HG03045 (cell line): ENCODE data around the gene ZBTB20.
"Not testable (repeated sequence)": the region's sequence is repeated elsewhere in the genome, so short reads cannot be mapped to it uniquely, and the experiment has no call there.

Experiments used
- ATAC-seq: cut with Tn5 transposase; IDR thresholded peaks from one replicate; pipeline ENCODE4 v1.9.1; 2021; ENCODE audit warnings: mild to moderate bottlenecking, moderate library complexity; ENCODE audit not compliant: unreplicated experiment

ZBTB20 gene

DNA sequence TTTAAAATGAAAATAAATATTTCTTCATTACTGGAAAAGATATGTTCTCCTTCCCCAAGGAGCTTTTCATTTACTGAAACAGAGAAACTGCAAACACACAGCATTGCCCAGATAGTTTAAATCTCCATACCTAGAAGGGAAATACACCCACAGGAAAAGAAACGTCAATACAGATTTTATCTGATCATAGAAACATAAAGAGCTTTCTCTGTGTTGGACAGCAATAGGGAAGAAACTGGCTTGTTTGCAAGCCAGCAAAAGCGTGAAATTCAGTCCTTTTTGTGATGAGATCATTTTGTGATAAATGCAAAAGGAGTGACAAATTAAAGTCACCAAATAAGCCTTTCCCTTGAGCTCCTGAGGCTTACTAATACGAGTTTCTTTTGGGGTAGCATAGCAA is 455.2 kb downstream of the ZBTB20 start:
- no peak for ATAC-seq

- no peak for ATAC-seq
Measured at GRCh38 chr3:114690911-114691310, 456.2 kb downstream of the ZBTB20 start.

DNA sequence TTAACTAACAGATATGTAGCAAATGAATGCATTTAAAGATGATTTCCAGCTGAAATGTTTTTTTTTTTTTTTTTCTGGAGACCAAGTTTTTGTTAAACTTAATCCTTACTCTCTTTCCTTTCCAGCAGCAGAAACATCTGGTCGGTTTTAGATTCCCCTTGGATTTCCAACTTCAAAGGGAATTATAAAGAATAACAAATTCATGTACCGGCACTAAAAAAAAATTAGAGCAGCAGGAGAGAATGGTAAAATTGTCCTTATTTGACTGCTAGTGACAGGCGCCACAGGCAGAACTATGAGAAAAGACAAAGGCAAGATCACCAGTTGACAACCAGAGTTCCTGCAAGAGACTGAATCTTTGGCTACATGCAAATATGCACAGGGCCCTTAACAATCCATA is 459.9 kb downstream of the ZBTB20 start:
- no peak for ATAC-seq

- no peak for ATAC-seq
Measured at GRCh38 chr3:114686621-114687020, 460.5 kb downstream of the ZBTB20 start.

DNA sequence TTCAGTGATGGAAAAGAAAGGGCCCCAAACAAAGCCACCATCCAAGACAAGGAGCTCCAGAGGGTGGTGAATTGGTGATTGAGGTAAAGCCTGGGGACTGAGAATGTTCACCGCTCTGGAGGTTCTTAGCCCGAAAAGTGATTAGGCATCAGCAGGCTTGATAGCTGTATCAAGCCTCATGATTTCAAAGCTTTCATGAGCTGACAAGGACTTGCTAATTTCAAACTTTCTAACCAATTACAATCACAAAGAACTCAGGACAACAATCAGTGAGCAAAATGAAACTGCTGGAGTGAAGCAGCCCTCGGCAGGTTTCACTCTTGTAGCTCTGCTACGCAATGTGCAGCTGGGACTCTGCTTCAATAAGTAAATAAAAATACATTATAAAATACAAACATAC is 461.9 kb downstream of the ZBTB20 start:
- ATAC-seq, result no peak

- no peak for ATAC-seq
Measured at GRCh38 chr3:114680299-114680698, 466.8 kb downstream of the ZBTB20 start.

- ATAC-seq, result not testable (repeated sequence)
Measured at GRCh38 chr3:114679773-114680172, 467.3 kb downstream of the ZBTB20 start.

- no peak for ATAC-seq
Measured at GRCh38 chr3:114675104-114675503, 472.0 kb downstream of the ZBTB20 start.

GRCh38 chr3:114674036-114674435 is 473.1 kb downstream of the ZBTB20 start:
- ATAC-seq, result no peak

DNA sequence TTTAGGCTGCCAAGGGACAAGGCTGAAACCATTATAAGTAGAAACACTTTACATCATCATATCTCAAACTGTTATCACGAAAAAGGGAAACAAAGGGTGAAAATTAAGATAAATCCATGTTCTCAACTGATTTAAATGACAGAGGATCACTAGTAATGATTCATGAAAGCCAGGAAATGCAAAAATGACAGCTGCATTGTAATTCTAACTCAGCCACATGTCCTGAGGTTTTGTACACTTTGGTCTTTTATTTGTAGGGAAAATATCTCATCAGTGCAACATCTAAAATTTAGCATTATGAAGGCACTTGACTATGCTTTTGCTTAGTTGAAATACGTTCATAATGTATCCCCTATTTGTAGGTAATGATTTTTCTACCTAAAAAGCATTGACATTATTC is 473.6 kb downstream of the ZBTB20 start:
- ATAC-seq, result no peak

DNA sequence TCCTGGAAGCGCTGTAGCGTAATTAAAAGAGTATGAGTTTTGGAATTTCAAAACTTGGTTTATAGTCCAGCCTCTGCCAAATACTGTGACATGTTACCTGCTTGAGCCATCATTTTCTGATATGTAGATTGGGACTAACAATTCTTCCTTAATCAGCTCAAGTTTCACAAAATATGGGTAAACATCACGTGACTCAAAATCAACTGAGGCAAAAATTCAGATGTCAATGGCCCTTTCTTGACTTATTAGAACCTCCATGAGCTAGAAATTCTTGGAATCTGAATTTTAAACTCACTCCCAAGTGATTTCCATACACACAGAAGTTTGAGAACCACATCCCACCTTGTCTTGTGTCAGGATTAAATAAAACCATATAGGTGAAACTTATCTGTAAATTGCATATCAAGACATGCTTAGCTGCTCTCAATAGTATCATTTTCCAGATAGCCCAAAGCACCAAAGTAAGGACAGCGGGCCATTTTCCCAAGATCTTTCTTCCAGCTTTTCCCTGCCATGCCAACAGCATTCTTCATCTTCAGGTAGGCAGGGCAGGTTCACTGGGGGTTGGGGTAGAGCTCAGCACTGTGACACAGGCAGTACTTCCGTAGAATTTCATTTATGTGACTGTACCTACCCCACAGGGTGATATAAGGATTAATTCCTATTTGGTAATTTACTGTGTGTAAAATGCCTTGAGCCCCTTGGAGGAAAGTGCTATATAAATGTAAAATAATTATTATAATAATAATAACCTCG is 474.2 kb downstream of the ZBTB20 start:
- ATAC-seq, result no peak

DNA sequence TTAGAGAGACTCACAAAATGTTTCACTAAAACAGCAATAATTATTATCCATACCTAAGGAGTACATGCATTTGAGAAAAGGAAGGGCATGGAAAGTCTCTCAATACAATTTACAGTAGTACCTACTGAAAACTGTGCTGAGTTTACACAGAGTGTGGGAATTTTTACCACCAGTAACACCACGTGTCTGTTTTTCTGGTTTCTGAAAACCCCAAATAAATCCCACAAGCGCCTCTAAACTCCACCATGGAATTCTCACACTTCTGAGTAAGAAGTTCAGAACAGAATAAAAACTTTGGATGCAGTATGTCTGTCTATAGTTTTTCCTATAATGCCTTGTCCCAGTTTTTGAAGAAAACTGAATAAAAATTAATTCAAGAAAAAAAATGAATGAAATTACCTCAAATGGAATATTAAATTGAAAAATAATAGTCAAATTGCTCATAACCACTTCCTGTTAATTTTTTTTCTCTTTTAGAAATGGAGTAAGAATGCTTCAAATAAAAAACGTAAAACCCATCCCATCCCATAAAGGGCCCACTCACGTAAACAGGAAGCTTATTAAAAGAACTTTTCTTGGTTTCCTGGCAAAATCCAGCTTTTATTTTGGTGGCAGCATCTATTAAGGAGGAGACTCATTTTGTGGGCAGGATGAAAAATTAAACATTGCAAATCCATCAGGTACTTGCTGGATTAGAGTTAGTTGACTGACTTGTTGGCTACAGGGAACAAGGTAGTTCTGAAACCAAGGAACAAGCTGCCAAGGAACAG is 475.2 kb downstream of the ZBTB20 start:
- no peak for ATAC-seq

- ATAC-seq, result no peak
Measured at GRCh38 chr3:114669614-114670013, 477.5 kb downstream of the ZBTB20 start.

- ATAC-seq, result no peak
Measured at GRCh38 chr3:114668099-114668498, 479.0 kb downstream of the ZBTB20 start.

- no peak for ATAC-seq
Measured at GRCh38 chr3:114666623-114667022, 480.5 kb downstream of the ZBTB20 start.

GRCh38 chr3:114664006-114664405 is 483.1 kb downstream of the ZBTB20 start:
- ATAC-seq, result no peak

GRCh38 chr3:114660808-114661207 is 486.3 kb downstream of the ZBTB20 start:
- no peak for ATAC-seq

GRCh38 chr3:114660124-114660523 is 487.0 kb downstream of the ZBTB20 start:
- no peak for ATAC-seq

DNA sequence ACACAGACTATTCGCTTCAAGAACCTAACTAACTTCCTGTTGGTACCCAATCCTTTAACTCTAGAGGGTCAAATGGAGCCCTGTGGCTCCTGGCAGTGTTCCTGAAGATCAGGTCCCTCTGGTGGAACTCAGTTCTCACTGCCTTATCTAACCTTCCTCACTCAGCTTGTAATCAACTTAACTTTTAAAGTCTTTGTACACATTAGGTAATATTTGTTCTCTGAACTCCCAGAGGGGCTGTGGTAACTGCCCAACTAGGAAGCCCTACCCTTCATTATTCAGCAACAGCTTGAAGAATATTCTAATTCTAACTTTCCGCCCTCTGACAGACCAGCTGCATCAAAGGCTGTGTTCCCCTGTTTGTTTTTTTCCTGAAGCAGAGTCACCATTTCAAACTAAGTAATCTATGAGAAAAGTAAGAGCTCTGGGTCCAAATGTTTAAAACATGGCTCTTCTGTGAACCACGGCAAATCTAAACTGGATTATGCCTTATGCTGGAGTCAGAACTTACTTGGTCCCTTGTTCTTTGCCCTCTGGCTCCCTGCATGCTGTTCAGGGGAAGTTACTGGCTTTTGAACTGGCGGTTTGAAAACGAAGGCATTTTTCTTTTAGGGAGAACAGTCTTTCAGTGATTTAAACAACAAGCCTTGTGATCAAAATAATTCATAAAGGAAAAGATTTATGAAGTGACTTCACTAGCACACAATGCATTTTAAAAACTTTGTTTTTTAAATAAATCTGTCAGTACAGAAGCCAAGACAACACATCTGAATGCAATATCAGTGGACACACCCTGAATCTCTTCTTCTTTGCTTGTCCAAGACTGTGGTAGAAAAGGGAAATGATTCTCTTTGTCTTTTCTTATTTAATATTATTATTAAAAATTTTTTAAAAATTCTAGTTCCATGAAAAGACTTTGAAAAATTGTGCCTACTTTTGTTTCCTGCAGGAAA is 487.7 kb downstream of the ZBTB20 start:
- ATAC-seq, result no peak

DNA sequence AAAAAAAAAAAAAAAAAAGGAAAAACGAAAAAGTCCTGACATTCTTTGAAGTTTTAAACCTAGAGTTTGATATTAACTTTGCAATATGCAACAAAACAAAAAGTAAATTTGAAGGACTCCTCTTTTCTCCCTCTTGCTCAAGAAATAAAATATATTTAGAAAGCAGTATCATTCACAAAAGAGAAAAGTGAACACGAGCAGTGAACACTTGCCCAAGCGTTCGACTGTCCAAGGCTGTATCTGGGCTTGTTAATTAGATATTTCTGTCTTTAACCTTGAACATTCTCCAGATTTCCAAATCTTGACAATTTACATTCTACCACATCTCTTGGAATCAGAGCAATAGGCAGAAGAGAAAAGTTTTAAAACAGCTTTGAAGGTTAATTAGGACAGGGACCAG is 495.5 kb downstream of the ZBTB20 start:
- ATAC-seq, result no peak

DNA sequence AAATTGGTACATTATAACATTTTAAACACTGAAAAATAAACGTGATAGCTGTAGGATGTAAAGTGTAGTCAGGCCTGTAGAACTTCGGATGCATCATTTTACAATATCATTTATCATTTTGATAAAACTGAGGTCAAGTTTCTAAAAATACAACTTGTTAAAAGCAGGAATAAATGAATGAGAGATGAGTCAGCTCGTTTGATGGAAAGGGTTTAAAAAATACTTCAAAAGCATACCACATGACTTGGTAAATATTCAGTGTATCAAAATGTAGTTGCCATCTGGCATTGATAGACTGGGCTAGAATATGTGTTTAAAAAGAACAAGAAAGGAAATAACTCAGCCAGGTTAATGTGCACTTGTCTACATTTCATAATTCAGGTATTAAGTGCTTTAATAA is 496.3 kb downstream of the ZBTB20 start:
- ATAC-seq, result no peak
